HepG2 (cell line): ENCODE results near the gene ARL11. TPM values are rescaled to one million over a fixed set of nuclear protein-coding genes. Genes with fewer than 3 reads are reported as not detected.
A peak's percentile ranks its signal among the peaks of the same experiment; 100 is the strongest.

Experiments
- ATAC-seq: fragments of 200-7000 bp; cut with Tn5 transposase; 3 replicates; pipeline ENCODE4 v1.9.1; 2020; ENCODE audit warnings: mild to moderate bottlenecking, moderate library complexity
- BruUV-seq: library from RNA; stranded (reverse); fragments of 400-500 nt; replicated peaks from 2 replicates; lab custom pipeline; 2021; lab: Mats Ljungman, UMichigan
- CTCF ChIA-PET: fragments of 300-600 bp; formaldehyde crosslinking; extraction: SDS; loops from one replicate; lab custom pipeline; 2021; ENCODE audit warnings: low total read pairs, inconsistent platforms, low intra/inter-chr PET ratio; lab: Yijun Ruan, JAX
- POLR2A ChIA-PET: fragments of 350-600 bp; sonication (Branson Sonifier 250); formaldehyde crosslinking; loops from one replicate; lab custom pipeline; 2020; ENCODE audit warnings: antibody characterized with exemption, inconsistent platforms; lab: Yijun Ruan, JAX
- DNase-seq: peaks from one replicate; pipeline ENCODE4 v3.0.0-alpha.2; 2015; ENCODE audit warnings: low spot score
- FAIRE-seq: peaks from 3 replicates; lab custom pipeline; 2011; peaks lifted over from hg19 to GRCh38; lab: Jason Lieb, UNC
- H2AFZ ChIP-seq: one replicate; pipeline ENCODE4 v1.6.1; 2011; ENCODE audit warnings: low read length, inconsistent platforms
- H3K27ac ChIP-seq: fragments of 300-600 bp; 3 replicates; pipeline ENCODE4 v1.8.0; 2011; ENCODE audit warnings: mixed run types, mild to moderate bottlenecking, mixed read lengths, low read length, inconsistent platforms; ENCODE audit not compliant: insufficient read depth; ENCODE audit errors: extremely low read length
- H3K27me3 ChIP-seq, 2 experiments: fragments of 200-600 bp in 1 of 2; 2 replicates in 1 of 2; 3 replicates in 1 of 2; pipeline versions ENCODE4 v1.6.0 to v1.8.0; 2011; ENCODE audit warnings: low read length in 2 of 2, mild to moderate bottlenecking in 2 of 2, moderate library complexity in 2 of 2, inconsistent platforms in 1 of 2; ENCODE audit not compliant: insufficient read depth in 2 of 2, control insufficient read depth in 1 of 2
- H3K36me3 ChIP-seq, 2 experiments: fragments of 200-600 bp in 1 of 2; replicated peaks in 1 of 2; 2 replicates in 1 of 2; 3 replicates in 1 of 2; pipeline versions ENCODE4 v1.5.1 to v1.8.0; 2011; ENCODE audit warnings: low read length in 2 of 2, inconsistent platforms in 1 of 2; ENCODE audit not compliant: insufficient read depth in 2 of 2, control insufficient read depth in 1 of 2
- H3K4me1 ChIP-seq: 2 replicates; pipeline ENCODE4 v1.5.1; 2012; ENCODE audit warnings: low read length, inconsistent platforms; ENCODE audit not compliant: insufficient read depth
- H3K4me2 ChIP-seq: 2 replicates; pipeline ENCODE4 v1.6.0; 2011; ENCODE audit warnings: low read depth, low read length, inconsistent platforms
- H3K4me3 ChIP-seq, 3 experiments: fragments of 200-600 bp in 1 of 3; sonication (generic), shearing (Covaris generic) in 1 of 3; replicated peaks in 1 of 3; 2 replicates each; pipeline ENCODE4 v1.5.1; 2011 to 2016; ENCODE audit warnings: low read length in 3 of 3, inconsistent platforms in 2 of 3, low read depth in 2 of 3, mild to moderate bottlenecking in 2 of 3, control low read depth in 1 of 3, mixed read lengths in 1 of 3; ENCODE audit not compliant: insufficient read depth in 1 of 3
- H3K79me2 ChIP-seq: one replicate; pipeline ENCODE4 v1.6.1; 2011; ENCODE audit warnings: low read length, inconsistent platforms; ENCODE audit not compliant: insufficient read depth
- H3K9ac ChIP-seq: 2 replicates; pipeline ENCODE4 v1.6.0; 2011; ENCODE audit warnings: mild to moderate bottlenecking, low read depth, low read length, inconsistent platforms; ENCODE audit not compliant: insufficient read depth
- H3K9me3 ChIP-seq: 2 replicates; pipeline ENCODE4 v1.5.1; 2012; ENCODE audit warnings: mild to moderate bottlenecking, low read length
- H4K20me1 ChIP-seq: 2 replicates; pipeline ENCODE4 v1.6.0; 2011; ENCODE audit warnings: inconsistent platforms, mild to moderate bottlenecking, low read length, moderate library complexity; ENCODE audit not compliant: insufficient read depth
- KDM6A ChIP-seq: IDR thresholded peaks from 2 replicates; pipeline ENCODE4 v1.6.1; 2016; ENCODE audit warnings: low read depth
- NFYC ChIP-seq: IDR thresholded peaks from 2 replicates; pipeline ENCODE4 v1.6.1; 2016; ENCODE audit warnings: missing genetic modification reagents, missing compliant biosample characterization
- PAWR ChIP-seq: sonication (generic); formaldehyde crosslinking; IDR thresholded peaks from 2 replicates; pipeline ENCODE4 v1.4.0; 2020; ENCODE audit warnings: missing genetic modification reagents, mild to moderate bottlenecking, borderline replicate concordance
- TARDBP ChIP-seq: sonication (generic); formaldehyde crosslinking; IDR thresholded peaks from 2 replicates; pipeline ENCODE4 v1.8.0; 2022; ENCODE audit warnings: mild to moderate bottlenecking, missing genetic modification reagents
- TEAD2 ChIP-seq: sonication (generic); formaldehyde crosslinking; IDR thresholded peaks from 2 replicates; pipeline ENCODE4 v1.9.0; 2021; ENCODE audit warnings: missing genetic modification reagents
- ZNF441 ChIP-seq: sonication (generic); formaldehyde crosslinking; IDR thresholded peaks from 2 replicates; pipeline ENCODE4 v1.7.0; 2021; ENCODE audit warnings: missing genetic modification reagents, borderline replicate concordance
- ZNF484 ChIP-seq: sonication (generic); formaldehyde crosslinking; IDR thresholded peaks from 2 replicates; pipeline ENCODE4 v1.5.1; 2020; ENCODE audit warnings: mild to moderate bottlenecking, low read depth, missing genetic modification reagents, borderline replicate concordance
- ZNF720 ChIP-seq: sonication (generic); formaldehyde crosslinking; IDR thresholded peaks from 2 replicates; pipeline ENCODE4 v1.4.0; 2020; ENCODE audit warnings: missing genetic modification reagents
- WGBS: methylation state at CpG from one replicate; pipeline ENCODE4 v1.1.6; 2017; ENCODE audit warnings: low lambda C conversion rate; 5-methylcytosine and 5-hydroxymethylcytosine counted together
- in situ Hi-C: cut with HindIII; loops from 2 replicates; pipeline ENCODE4 v1.10.0; 2017; ENCODE audit warnings: low pct_unique_long_range_greater_than_20kb; ENCODE audit not compliant: extremely low pct_ligation_motif_present
- intact Hi-C: fragments of 100-400 bp; cut with micrococcal nuclease; formaldehyde crosslinking; loops from one replicate; pipeline ENCODE4 v1.10.0; 2022; ENCODE audit not compliant: unreplicated experiment
- polyA plus RNA-seq, 8 experiments: library from polyadenylated mRNA; depleted of rRNA in 3 of 8; stranded (reverse) in 7 of 8; unstranded in 1 of 8; fragments of >200 nt; fragmentation: Illumina TruSeq in 4 of 8; extraction: Trizol in 4 of 8; gene quantifications; 2 replicates each; pipeline versions ENCODE4 v1.2.1 to v1.2.3, GENCODE V29; 2011 to 2016; ENCODE audit warnings: low read depth in 4 of 8, missing spikeins in 1 of 8, mixed read lengths in 1 of 8; ENCODE audit not compliant: insufficient read depth in 1 of 8
- total RNA-seq, 5 experiments: library from RNA; depleted of rRNA; stranded (reverse); fragments of >200 nt; fragmentation: Illumina TruSeq; extraction: Trizol; gene quantifications; 2 replicates each; pipeline ENCODE4 v1.2.3, GENCODE V29; 2016; ENCODE audit warnings: low read depth in 1 of 5
- TF ChIP-seq, protein P1 (sequence below), 2 experiments: IDR thresholded peaks; 2 replicates each; pipeline ENCODE4 v1.6.1; 2011 to 2012; ENCODE audit warnings: low read length in 2 of 2, borderline replicate concordance in 1 of 2, low read depth in 1 of 2, mild to moderate bottlenecking in 1 of 2, moderate library complexity in 1 of 2
- TF ChIP-seq, protein P2 (sequence below): sonication (generic); formaldehyde crosslinking; IDR thresholded peaks from 2 replicates; pipeline ENCODE4 v1.4.0; 2020; ENCODE audit warnings: missing genetic modification reagents, mild to moderate bottlenecking, borderline replicate concordance
- TF ChIP-seq, protein P3 (sequence below): sonication (generic); formaldehyde crosslinking; IDR thresholded peaks from 2 replicates; pipeline ENCODE4 v1.4.0; 2020; ENCODE audit warnings: mild to moderate bottlenecking, missing genetic modification reagents

The ARL11 gene
- total and polyA plus RNA-seq, 2 of the 13 experiments (the other 11 are each of a cell fraction or from before 2014, with no cell fraction given) = 0.04 to 0.22 TPM

DNA sequence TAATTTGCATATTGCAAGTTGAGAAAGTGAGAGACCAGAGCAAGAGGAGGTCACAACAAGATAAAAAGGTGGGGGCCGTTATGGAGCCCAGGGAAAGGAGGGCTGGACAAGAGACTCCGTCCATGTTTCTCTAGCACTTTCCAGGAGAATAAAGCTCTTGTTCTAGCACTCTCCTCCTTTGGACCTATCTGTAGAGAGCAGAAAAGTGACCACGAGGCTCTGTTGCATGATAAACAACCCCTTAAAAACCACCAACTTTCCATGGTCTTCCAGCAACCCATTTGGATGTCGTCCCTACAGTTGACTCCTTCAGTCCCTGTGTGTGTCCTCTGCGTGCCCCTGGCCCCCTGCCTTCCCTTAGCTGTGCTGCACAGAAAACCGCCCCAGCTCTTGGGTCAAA, 4.1 kb upstream of the ARL11 start (continued):
- TF ChIP-seq, protein P1, sequence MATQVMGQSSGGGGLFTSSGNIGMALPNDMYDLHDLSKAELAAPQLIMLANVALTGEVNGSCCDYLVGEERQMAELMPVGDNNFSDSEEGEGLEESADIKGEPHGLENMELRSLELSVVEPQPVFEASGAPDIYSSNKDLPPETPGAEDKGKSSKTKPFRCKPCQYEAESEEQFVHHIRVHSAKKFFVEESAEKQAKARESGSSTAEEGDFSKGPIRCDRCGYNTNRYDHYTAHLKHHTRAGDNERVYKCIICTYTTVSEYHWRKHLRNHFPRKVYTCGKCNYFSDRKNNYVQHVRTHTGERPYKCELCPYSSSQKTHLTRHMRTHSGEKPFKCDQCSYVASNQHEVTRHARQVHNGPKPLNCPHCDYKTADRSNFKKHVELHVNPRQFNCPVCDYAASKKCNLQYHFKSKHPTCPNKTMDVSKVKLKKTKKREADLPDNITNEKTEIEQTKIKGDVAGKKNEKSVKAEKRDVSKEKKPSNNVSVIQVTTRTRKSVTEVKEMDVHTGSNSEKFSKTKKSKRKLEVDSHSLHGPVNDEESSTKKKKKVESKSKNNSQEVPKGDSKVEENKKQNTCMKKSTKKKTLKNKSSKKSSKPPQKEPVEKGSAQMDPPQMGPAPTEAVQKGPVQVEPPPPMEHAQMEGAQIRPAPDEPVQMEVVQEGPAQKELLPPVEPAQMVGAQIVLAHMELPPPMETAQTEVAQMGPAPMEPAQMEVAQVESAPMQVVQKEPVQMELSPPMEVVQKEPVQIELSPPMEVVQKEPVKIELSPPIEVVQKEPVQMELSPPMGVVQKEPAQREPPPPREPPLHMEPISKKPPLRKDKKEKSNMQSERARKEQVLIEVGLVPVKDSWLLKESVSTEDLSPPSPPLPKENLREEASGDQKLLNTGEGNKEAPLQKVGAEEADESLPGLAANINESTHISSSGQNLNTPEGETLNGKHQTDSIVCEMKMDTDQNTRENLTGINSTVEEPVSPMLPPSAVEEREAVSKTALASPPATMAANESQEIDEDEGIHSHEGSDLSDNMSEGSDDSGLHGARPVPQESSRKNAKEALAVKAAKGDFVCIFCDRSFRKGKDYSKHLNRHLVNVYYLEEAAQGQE (IDR thresholded peaks at IDR 0.05; ENCODE audit: borderline replicate concordance in 1 of 2, low read depth in 1 of 2, low read length in 2 of 2) = no peak
- TF ChIP-seq ZNF720 (CRISPR knock-in tag) = no peak

DNA sequence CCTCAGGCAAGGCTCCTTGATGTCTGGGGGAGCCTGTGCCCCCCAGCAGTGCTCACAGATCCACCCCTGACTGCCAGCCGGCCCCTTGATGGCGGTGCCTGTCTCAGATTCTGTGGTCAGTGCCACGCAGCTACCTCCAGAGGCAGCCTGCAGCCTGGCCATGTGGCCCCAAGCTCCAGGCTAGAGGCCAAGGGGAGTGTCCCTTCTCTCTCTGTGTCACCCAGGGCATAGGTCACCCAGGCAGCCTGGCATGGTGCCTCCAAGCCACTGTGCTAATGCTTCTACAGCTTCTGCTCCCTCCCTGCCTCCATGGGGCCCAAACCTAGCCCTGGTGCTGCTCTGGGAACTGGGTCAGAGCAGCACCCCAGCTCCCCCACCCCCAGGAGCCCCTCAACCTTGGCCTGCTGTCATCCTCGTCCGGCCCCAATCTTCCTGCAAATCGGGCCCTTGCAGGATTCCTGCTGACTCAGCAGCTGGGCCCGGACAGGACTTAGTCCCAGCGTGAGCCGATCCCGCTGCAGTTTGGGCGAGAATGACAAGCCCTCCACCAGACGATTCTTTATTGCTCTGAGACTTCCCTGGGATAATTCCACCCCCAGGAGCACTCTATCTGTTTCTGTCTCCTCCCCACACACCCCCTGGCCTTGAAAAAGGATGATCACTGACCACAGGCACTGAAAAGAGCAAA, 2.8 kb upstream of the ARL11 start:
- H3K36me3 ChIP-seq = no peaks in the 10 kb centered on the region
- 0% methylated on average over 2 of the region's 12 CpGs for WGBS
- no peaks in the 10 kb centered on the region for H3K27me3 ChIP-seq
- H4K20me1 ChIP-seq = no peaks in the 10 kb centered on the region
- no TSS peak for BruUV-seq
- ATAC-seq = peak; percentile 95
- H3K27ac ChIP-seq = peak overlapping the region; percentile 81
- H3K79me2 ChIP-seq = no peaks in the 10 kb centered on the region
- ChIA-PET CTCF (no interaction called here), POLR2A (interaction anchor here (1.0 to 1.6 kb wide), 6 partner anchors 20 to 372 kb away, joined by 3 to 6 read pairs (median 4); partner anchors contain the start of genes CAB39L, KPNA3 and SETDB2)
- no peak for FAIRE-seq
- in situ Hi-C loops = no loop called here
- no peaks in the 10 kb centered on the region for H3K9me3 ChIP-seq
- peaks cover 80% of the 10 kb centered on the region for H3K4me1 ChIP-seq
- peak overlapping the region; percentile 46 to 72 (median 57) for H3K4me3 ChIP-seq
- intact Hi-C loops = loop anchor here (1.0 kb wide), 1 partner anchor 24 kb away; no protein-coding TSS in a partner anchor
- DNase-seq = peak; percentile 80
- H2AFZ ChIP-seq = peak overlapping the region; percentile 91
- H3K4me2 ChIP-seq = peak overlapping the region; percentile 91
- peak overlapping the region; percentile 59 for H3K9ac ChIP-seq
- TF ChIP-seq ZNF484 (CRISPR knock-in tag) (no peak), NFYC (no peak), TARDBP (CRISPR knock-in tag) (0 out of 2 replicates have a peak, but pooled peaks have one; percentile 63), PAWR (CRISPR knock-in tag) (no peak), KDM6A (no peak), TEAD2 (no peak), ZNF441 (no peak)
- TF ChIP-seq, protein P2, sequence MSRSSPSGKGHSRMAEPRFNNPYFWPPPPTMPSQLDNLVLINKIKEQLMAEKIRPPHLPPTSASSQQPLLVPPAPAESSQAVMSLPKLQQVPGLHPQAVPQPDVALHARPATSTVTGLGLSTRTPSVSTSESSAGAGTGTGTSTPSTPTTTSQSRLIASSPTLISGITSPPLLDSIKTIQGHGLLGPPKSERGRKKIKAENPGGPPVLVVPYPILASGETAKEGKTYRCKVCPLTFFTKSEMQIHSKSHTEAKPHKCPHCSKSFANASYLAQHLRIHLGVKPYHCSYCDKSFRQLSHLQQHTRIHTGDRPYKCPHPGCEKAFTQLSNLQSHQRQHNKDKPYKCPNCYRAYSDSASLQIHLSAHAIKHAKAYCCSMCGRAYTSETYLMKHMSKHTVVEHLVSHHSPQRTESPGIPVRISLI (CRISPR knock-in tag) = no peak
- TF ChIP-seq, protein P3, sequence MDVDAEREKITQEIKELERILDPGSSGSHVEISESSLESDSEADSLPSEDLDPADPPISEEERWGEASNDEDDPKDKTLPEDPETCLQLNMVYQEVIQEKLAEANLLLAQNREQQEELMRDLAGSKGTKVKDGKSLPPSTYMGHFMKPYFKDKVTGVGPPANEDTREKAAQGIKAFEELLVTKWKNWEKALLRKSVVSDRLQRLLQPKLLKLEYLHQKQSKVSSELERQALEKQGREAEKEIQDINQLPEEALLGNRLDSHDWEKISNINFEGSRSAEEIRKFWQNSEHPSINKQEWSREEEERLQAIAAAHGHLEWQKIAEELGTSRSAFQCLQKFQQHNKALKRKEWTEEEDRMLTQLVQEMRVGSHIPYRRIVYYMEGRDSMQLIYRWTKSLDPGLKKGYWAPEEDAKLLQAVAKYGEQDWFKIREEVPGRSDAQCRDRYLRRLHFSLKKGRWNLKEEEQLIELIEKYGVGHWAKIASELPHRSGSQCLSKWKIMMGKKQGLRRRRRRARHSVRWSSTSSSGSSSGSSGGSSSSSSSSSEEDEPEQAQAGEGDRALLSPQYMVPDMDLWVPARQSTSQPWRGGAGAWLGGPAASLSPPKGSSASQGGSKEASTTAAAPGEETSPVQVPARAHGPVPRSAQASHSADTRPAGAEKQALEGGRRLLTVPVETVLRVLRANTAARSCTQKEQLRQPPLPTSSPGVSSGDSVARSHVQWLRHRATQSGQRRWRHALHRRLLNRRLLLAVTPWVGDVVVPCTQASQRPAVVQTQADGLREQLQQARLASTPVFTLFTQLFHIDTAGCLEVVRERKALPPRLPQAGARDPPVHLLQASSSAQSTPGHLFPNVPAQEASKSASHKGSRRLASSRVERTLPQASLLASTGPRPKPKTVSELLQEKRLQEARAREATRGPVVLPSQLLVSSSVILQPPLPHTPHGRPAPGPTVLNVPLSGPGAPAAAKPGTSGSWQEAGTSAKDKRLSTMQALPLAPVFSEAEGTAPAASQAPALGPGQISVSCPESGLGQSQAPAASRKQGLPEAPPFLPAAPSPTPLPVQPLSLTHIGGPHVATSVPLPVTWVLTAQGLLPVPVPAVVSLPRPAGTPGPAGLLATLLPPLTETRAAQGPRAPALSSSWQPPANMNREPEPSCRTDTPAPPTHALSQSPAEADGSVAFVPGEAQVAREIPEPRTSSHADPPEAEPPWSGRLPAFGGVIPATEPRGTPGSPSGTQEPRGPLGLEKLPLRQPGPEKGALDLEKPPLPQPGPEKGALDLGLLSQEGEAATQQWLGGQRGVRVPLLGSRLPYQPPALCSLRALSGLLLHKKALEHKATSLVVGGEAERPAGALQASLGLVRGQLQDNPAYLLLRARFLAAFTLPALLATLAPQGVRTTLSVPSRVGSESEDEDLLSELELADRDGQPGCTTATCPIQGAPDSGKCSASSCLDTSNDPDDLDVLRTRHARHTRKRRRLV = no peak
